HG03196 (cell line): ENCODE results near the gene BPIFB2.

Experiments
- ATAC-seq: cut with Tn5 transposase; IDR thresholded peaks from one replicate; pipeline ENCODE4 v1.9.1; 2021; ENCODE audit not compliant: unreplicated experiment

BPIFB2 gene

GRCh38 chr20:32984196-32984595 is 23.3 kb upstream of the BPIFB2 start:
- ATAC-seq, result no peak

DNA sequence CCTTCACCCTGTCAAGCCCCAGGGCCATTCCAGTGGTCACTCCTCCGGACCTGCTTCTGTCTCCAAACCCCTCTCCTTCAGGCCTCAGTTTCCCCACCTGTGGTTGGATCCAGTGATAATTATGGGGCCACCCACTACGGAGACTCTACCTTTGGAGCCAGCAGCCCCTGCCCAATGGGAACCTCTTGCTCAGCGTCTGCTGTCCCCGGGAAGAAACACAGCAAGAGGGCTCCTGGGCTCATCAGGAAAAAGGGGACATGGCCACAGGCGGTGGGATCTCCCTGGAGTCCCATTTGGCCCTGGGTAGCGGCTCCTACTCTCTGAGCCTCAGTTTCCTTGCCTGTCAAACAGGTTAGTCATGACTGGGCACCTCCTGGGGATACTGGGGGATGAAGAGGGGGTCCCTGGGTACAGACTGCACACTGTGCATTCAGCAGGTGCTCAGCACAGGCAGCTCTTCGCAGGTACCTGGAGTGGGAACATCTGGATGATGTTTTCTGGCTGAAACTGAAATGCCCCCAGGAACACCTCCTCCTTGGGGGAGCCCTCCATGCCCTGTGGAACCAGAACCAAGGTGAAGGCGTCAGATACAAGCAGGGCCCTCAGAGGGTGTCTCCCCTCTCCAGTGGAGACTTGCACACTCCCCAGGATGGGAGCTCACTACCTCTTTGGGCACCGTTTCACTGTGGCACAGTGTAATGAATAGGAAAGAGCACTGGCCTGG is 22.7 kb upstream of the BPIFB2 start:
- ATAC-seq, result no peak

- no peak for ATAC-seq
Measured at GRCh38 chr20:32985596-32985995, 21.9 kb upstream of the BPIFB2 start.

GRCh38 chr20:32986331-32986966 is 21.1 kb upstream of the BPIFB2 start:
- no peak for ATAC-seq

DNA sequence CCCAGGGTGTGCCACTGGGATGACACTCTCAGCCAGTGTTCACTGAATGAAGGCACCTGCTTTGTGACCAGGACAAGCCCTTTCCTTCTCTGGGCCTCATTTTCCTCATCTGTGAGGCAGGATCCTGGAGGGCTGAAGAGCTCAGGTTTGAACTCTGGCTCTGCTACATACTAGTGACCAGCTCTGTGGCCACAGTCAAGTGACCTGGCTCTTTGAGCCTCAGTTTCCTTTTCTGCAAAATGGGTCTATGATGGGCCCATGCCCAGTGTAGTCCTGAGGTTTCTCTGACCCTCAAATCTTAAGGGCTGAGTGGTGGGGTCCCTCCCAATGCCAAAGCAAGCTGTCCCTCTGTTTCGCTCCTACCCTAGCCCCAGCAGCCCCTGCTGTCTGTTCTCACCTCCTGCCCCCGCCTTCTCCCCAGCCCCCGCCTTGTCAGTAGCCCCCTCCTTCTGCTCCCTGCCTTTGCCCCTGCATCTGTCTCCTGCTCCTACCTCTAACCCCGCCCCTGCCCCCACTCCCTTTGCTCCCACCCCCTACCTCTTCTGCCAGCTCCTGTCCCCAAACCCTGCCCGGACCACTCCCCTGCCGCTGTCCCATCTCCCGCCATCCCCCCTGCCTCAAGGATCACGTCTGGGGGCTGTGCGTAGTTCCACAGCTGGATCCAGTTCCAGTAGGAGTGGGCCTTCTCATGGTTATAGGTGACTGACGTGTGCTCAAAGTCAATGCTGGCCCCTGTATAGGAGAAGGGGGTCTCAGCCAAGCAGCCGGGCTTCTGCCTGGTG is 20.3 kb upstream of the BPIFB2 start:
- ATAC-seq, result no peak

DNA sequence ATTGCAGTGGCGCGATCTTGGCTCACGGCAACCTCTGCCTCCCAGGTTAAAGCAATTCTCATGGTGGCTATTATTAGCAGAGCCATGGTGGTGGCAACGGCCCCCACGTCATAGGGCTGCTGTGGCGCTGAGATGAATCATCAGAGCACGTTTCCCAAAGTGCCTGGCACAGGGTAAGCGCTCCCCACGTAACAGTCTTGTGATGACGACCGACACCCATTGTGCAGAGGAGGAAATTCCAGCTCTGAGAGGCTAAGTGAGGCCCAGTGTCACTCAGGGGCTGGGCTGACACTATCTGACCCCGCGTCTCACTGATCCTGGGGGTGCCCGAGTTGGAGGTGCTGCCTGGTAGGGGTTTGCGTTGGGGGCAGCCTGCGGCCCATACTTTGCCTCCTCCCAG is 19.5 kb upstream of the BPIFB2 start:
- ATAC-seq, result no peak

GRCh38 chr20:32989507-32990283 is 17.8 kb upstream of the BPIFB2 start:
- no peak for ATAC-seq

- ATAC-seq, result no peak
Measured at GRCh38 chr20:32990426-32990825, 17.1 kb upstream of the BPIFB2 start.

GRCh38 chr20:32991383-32991782 is 16.1 kb upstream of the BPIFB2 start:
- no peak for ATAC-seq

DNA sequence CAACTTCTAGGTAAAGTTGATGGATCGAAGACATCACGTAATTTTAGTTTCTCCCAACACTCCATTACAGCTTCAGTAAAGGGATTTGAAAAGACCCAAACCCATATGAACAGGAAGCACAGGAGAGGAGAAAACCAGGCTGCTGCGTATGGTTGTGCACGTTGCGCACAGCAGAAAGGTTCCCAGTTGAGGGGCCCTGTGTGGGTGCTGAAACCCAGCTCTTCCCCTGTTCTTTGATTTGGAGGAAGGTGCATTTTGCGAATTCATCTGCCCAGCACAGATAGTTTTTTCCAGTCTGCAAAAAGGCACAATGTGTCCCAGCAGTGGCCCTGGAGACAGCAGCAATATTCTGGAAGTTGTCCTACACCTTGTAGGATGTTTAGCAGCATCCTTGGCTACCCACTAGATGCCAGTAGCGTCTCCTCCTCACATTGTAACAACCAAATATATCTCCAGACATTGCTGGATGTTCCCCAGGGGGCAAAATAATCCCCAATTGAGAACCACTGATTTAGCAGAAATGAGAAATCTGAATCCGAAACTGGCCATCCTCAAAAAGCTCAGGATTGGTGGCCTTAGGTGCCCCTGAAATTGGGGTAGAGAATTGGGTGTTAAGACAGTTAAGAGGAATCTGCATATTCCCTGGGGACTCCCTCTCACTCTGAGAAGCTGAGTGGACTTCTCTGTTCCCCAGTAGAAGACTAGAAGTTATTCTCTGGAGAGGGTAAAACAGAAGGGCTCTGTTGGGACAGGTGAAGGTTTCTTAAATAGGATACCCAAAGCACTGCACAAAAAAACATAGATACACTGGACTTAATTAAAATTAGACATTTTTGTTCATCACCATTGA is 15.5 kb upstream of the BPIFB2 start:
- ATAC-seq, result no peak

DNA sequence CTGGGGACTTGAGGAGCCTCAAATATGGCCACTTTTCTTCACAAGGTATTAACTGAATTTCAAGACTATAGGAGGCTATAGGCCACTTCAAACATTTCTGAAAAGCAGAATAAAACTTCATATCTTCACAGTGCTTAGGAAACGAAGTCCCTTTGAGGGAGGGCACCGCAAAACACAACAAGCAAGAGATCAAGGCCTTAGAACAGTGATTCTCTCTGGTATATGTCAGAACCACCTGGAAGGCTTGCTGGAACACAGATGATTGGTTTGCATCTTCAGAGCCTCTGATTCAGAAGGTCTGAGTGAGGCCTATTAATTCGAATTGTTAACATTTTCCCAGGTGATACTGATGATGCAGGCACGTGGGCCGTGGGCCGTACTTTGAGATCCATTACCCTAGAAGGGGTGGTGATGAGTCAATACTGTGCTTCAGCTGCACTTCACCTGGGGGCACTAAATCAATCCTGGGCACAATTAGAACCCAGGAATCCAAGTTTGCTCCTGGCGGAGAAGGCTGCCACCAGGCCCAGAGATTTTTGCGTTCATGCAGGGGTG is 13.9 kb upstream of the BPIFB2 start:
- no peak for ATAC-seq

GRCh38 chr20:32995802-32996201 is 11.7 kb upstream of the BPIFB2 start:
- ATAC-seq, result no peak

GRCh38 chr20:32997431-32997830 is 10.1 kb upstream of the BPIFB2 start:
- no peak for ATAC-seq

DNA sequence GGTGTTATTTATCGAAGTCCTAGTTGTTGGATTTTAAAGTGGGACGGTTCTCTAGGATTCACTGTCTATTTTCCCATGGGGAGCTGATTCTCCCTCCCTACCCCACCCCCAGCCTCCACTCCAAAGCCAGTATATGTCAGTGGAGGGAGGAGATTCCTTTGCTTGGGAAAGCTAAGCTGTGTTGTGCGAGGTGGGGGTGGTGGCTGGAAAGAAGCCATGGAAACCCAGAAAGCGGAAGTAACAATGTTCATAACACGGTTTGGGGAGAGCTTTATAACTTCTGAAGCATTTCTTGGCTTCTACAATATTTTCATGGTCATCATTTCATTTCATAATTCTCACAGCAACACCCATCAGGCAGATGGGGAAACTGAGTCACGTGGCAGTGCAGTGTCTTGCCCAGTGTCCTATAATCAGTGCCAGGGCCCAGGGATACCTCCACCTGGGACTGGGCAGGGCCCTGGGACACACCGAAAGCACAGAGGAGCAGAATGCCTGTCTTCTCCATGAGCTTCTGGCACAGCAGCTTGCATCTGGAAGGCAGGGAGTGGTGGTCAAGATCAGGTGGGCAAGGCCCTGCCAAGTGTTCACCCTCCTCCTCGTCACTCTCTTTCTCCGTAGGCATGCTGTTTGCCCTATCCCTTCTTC is 7.8 kb upstream of the BPIFB2 start:
- ATAC-seq, result no peak

DNA sequence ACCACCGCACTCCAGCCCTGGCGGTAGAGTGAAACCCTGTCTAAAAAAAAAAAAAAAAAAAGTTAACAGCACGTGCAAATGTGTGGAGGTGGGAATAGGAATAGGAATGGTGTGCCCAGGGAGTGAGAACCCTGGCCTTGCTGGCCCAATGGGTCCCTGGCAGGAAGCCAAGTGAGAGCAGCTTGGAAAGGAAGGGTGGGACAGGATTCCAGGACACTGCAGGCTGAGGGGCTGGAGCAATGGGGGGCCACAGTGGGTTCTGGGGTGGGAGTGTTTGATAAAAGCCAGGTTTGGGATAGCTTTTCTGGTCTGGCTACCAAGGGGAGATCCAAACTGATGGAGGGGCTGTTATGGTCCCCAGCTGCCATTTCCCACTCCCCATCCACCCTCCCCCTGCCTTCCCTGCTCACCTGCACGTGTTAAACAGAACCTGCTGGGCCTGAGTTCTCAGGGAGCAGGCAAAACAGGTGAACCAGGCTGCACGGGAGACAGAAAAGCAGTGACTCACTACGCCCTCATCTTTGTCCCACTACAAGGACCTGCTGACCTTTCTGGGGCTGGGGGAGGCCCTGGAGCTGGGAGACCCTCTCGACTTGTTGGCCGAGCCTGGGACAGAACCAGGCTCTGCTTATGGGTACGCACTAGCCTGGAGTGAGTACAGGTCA is 6.6 kb upstream of the BPIFB2 start:
- no peak for ATAC-seq

DNA sequence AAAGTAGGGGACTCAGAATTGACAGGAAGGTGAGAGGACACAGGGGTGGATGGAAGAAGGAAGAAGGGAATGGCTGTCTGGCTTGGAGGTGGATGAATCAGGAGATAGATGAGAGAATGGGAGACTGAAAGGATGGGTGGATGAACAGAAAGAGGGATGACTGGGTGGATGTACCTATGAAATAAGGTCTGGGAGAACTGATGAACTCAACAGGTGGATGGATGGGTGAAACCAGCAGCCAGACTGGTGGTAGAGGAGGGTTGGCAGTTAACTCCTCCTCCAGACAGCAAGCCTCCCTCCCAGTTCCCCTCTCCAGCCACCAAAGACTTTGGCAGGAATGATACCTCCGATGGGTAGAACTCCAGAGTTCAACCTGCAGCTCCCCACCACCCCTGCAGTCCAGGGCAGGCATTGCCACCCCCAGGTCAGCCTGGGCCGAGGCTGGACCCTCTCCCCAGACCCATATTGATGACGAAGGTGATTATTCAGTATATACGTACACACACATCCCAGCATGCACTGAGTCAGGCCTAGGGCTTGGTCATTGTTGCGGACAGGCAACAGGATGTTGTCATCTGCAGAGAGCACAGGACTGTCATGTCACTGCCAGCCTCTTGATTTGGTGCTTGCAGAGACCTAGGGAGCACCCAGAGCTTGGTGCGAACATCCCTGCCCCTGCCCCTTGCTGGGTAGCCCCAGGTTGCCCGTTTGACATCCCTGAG is 5.3 kb upstream of the BPIFB2 start:
- ATAC-seq, result no peak

DNA sequence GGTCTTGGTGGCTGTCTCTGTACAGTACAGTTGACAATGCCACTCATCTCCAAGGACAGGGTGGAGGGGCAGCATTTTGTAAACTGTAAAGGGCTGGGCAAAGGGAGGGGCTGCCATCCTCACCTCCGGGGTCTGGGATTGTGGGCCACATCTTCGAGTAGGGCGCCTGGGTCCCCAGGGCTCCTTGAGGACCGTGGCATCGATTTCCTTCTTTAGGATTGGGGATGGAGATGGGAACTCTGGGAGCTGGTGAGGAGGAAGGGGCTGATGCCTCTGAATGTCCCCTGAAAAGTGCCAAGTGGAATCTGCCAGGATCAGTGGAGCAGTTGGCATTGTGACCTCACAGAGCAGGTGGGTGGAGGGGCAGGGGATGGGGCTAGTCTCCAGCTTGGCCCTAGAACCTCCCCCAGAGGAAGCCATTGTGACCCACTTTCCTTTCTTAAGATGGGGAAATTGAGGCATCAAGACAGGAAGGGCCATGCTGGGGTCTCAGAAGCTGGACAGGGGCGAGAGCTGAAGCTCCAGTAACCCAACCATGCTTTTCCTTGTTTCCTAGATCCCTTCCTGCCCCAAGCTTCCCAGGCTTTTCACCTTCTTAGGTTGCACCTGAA is 3.3 kb upstream of the BPIFB2 start, which contains the start of gene SUN5:
SUN5 (minus strand) TSS at position 293 of the 611 bp plus-strand sequence; CDS start at position 200, 93 bp downstream.
- no peak for ATAC-seq

DNA sequence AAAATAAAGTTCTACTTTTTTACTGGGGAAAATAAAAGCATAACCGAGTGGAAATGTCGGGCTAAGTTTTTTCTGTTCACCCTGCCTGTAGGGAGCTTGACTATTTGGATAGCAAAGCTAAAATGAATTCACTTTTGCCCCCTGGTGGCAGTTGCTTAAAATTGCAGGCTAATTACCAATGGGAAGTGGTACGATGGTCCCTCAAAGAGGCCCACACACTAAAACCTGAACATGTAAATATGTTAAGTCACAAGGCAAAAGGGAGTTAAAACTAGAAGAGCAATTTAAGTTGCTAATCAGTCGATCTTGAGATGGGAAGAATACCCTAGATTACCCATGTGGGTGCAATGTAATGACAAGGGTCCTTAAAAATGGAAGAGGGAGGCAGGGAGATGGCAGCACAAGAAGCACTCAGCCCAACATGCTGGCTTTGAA is 2.4 kb upstream of the BPIFB2 start:
- no peak for ATAC-seq
